ENCODE results near the gene LCE3A.
"Not testable (repeated sequence)": the region's sequence is repeated elsewhere in the genome, so short reads cannot be mapped to it uniquely, and the experiment has no call there.

Gene LCE3A

DNA sequence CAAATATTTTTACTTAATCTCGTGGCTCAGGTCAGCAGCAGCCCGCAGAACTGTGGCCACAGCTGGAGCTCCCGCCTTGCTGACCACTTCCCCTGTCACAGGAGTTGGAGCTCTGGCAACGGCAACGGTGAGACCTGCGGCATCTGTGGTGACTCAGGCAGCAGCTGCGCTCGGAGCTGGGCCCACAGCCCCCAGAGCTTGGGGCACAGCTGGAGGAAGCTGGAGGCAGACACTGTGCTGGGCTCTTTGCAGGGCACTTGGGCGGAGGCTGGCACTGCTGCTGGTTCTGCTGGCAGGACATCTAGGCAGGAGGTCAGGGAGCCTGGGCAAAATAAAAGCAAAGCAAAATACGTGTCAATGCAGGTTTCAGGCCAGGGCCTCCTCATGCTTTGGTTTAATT lies at the start of gene LCE3A:
LCE3A (minus strand) TSS at position 301 of the 400 bp plus-strand sequence; CDS start at position 301, 0 bp downstream.
- DNase-seq = no peak

GRCh38 chr1:152667648-152668047 lies 44.7 kb upstream of the LCE3A start:
- DNase-seq = no peak

GRCh38 chr1:152666171-152666570 lies 43.3 kb upstream of the LCE3A start:
- DNase-seq = not testable (repeated sequence)

DNA sequence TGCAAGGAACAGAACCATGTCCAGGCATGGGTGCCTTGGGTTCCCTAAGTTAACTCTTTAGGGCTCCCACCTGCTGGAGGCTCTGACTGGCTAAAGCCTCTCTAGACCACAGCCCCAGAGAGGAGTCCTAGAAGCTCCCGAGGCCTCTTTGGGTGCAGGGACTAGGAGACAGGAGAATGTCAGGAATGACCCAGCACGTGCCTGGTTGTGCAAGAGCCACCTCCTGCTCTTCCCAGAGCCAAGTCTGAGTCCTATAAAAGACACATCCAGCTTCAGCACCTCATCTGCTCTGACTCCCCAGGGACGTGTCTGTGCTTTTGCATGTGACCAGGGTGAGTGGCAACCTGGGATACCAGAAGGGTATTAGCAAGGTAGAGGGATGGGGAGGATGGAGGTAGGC lies 40.2 kb upstream of the LCE3A start, which contains the start of gene LCE2D:
LCE2D (plus strand) TSS at position 283 of the 400 bp plus-strand sequence. CDS start 726 bp downstream, outside the sequence.
- no peak for DNase-seq

DNA sequence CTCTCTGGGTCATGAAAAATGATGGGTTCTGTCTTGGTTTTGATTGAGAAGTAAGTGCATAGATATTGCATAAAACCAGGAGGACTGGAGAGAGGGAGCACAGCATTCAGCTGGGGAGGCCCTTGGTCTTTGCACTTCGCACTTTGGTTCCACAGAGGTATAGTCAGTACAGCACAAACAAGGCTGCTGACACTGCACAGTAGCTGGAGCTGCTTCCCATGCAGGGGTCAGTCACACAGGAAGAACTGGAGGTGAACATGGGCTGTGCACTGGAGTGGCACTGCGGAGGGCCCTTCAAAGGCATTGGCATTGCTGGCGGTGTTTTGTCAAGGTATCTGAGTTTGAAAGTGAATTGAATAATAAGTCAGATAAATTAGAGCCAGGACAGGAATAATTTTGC lies 35.7 kb upstream of the LCE3A start:
- DNase-seq = no peak

- no peak for DNase-seq
These were observed 34.8 kb upstream of the LCE3A start for GRCh38 chr1:152657677-152658076.

GRCh38 chr1:152656459-152656858 lies 33.6 kb upstream of the LCE3A start:
- DNase-seq = no peak

- peak; percentile 5 for DNase-seq
These were observed 31.2 kb upstream of the LCE3A start for GRCh38 chr1:152654110-152654509.

GRCh38 chr1:152646656-152647055 lies 23.8 kb upstream of the LCE3A start:
- DNase-seq = no peak

- no peak for DNase-seq
These were observed 22.2 kb upstream of the LCE3A start for GRCh38 chr1:152645146-152645545.

DNA sequence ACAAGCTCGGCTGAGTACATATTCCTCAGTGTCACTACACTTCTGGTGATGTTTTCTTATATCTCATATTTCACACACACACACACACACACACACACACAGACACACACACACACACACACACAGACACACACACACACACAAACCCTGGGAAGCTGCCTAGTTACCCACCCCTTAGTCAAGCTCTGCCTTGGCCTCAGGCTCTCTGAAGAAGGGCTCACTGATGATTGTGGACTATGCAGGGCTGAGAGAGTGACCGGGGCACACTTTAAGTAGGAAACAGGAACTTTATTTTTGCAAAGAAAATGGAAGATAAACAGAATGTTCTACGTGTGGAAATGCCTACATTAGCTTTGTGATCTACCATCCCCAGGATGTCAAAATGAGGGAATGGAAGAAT lies 21.0 kb upstream of the LCE3A start:
- no peak for DNase-seq

DNA sequence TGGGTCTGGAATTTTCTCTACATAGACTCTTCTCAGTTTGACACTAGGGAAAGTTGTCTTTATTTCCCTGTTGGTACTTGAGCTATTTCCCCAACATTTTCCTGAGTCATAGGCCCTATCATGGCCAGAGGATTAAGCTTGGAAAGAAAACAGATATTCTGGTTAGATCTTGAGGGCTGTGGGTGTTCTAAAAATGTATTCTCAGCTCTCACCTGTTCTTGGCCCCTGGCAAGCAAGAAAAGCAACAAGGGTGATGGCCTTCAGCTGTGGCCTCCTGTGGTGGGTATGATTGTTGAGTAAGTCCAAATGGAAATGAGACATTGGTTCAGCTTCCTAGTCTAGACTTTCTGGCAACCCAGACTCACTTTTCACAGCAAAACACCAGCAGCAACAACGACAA lies 17.4 kb upstream of the LCE3A start:
- no peak for DNase-seq

DNA sequence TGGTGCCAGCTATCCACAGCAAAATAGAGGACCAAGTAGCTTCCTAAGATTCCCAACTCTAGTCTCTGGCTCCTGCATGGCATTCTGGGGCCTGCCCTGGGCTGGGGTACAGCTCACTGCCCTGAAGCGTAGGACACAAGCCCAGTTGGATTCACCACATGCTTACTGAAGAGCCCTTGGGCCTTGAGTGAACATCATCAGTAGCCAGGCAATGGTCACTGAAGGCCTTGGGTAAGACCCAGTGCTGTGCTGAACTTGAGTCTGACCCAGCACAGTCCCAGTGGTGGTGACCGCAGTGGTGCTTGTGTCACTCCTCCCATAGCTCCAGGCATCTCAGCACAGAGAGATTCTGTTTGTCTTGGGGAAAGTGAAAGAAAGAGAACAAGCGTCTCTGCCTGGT lies 7.7 kb upstream of the LCE3A start:
- DNase-seq = no peak

DNA sequence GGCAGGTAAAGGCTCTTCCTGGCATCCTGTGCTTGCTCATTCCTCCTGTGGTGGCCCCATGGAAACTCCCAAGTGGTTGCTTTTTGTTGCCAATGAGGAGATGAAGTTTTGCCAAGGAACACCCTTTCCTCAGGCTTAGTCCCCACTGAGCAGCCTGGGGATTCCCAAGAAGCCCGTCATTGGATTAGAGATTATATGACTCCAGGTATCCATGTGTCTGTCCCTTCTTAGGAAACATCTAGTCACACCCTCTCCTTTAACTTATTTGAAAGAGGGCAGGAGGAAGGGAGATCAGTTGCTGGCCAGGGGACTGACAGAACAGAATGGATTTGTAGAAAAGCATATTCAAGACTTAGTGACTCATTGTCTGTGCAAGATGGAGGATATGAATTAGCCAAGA lies 3.8 kb upstream of the LCE3A start:
- no peak for DNase-seq

- DNase-seq = no peak
These were observed 421 bp upstream of the LCE3A start for GRCh38 chr1:152623203-152623844.

GRCh38 chr1:152621993-152622392 lies 910 bp downstream of the LCE3A start:
- DNase-seq = no peak

- no peak for DNase-seq
These were observed 9.4 kb downstream of the LCE3A start, which contains the start of gene LCE3B for GRCh38 chr1:152613511-152613910. LCE3B (plus strand) TSS chr1:152613811; CDS start chr1:152613811, 0 bp downstream.

- DNase-seq = no peak
These were observed 23.0 kb downstream of the LCE3A start, which contains the start of gene LCE3C for GRCh38 chr1:152599934-152600333. LCE3C (plus strand) TSS chr1:152600234; CDS start chr1:152600732, 498 bp downstream.

- no peak for DNase-seq
These were observed 25.9 kb downstream of the LCE3A start for GRCh38 chr1:152596986-152597385.

- no peak for DNase-seq
These were observed 37.3 kb downstream of the LCE3A start for GRCh38 chr1:152585586-152585985.

DNA sequence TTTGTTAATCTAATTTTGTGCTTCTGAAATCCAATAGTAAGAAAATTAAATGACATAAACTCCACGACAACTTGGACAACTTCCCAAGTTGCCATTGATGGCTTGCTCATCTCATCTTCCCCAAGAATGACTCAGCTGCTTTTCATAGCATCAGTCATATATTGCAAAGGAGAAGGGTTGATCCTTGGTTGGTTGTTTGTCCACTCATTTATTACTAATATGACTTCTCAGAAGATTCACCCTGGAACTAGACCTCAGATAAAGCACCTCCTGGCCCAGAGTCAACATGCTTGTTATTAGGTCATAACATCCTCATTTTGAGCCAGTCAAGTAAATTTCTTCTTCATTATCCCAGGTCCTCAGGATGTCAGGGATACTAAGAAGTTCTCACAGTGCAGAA lies 40.3 kb downstream of the LCE3A start:
- no peak for DNase-seq

DNA sequence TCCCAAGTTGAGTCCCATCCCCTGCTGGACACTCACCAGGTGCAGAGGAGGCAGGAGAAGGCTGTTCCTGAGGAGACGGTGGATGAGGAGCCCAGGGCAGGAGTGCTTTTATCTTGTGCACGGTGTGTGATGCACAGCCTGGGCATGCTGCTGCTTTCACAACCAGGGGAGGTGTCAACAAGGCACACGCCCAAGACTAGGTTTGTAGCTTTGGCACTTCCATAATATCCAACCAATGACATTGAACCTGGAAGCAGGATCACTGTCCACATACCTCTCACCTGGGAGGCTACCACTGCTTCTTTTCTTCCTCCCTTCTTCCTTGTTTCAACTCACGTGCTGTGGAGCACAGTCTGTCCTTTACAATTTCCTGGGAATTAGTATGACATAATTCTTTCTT lies 42.5 kb downstream of the LCE3A start, which contains the start of gene LCE3D:
LCE3D (minus strand) TSS at position 84 of the 400 bp plus-strand sequence. CDS start 580 bp downstream, outside the sequence.
- no peak for DNase-seq

GRCh38 chr1:152579526-152579925 lies 43.4 kb downstream of the LCE3A start:
- DNase-seq = not testable (repeated sequence)

DNA sequence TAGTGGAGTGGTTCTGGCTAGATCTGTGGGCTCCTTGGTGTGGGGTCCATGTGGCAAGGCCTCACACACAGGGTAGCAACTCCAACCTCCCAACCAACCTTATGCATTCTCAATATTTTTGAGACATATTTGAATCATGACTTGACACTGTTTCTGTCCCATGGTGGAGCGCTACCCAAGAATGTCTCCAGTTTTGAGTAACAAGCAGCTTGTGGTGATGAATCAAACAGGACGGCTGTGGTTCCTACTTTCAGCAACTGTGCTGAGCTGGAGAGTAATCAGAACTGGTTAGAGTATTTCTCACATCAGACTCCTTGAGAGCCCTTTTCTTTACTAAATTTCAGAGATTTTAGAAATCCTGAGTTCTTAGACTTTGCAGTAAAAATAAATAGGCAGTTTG lies 45.7 kb downstream of the LCE3A start:
- no peak for DNase-seq
